Right cardiac atrium (tissue), 5 donors: ENCODE data around the gene LY86. TPM values are rescaled to one million over a fixed set of nuclear protein-coding genes. Genes with fewer than 3 reads are reported as not detected.
"Not testable (repeated sequence)": the region's sequence is repeated elsewhere in the genome, so short reads cannot be mapped to it uniquely, and the experiment has no call there.

Source experiments
- ATAC-seq, 2 donors: fragments of 200-7000 bp; cut with Tn5 transposase; one replicate each; pipeline versions ENCODE4 v1.8.0 to v1.9.1; 2020; ENCODE audit warnings: moderate library complexity in 2 of 2, mild to moderate bottlenecking in 1 of 2
- DNase-seq, 3 donors: peaks; one replicate each; pipeline ENCODE4 v3.0.0-alpha.2; 2020
- H3K27ac ChIP-seq: one replicate; pipeline ENCODE4 v1.5.1; 2013; ENCODE audit warnings: mild to moderate bottlenecking, low read length, control low read depth, moderate library complexity
- H3K27me3 ChIP-seq: one replicate; pipeline ENCODE4 v1.6.1; 2013; ENCODE audit not compliant: control insufficient read depth, insufficient read depth
- H3K4me1 ChIP-seq: one replicate; pipeline ENCODE4 v1.6.1; 2013; ENCODE audit warnings: low read length; ENCODE audit not compliant: control insufficient read depth, insufficient read depth
- H3K4me3 ChIP-seq: one replicate; pipeline ENCODE4 v1.5.1; 2013; ENCODE audit warnings: low read length, control low read depth
- H3K9me3 ChIP-seq: one replicate; pipeline ENCODE4 v1.6.1; 2013; ENCODE audit warnings: low read length; ENCODE audit not compliant: control insufficient read depth
- WGBS: extraction: QIAGEN DNeasy Blood & Tissue Kit; methylation state at CpG from one replicate; pipeline ENCODE4 v1.1.7; 2013; 5-methylcytosine and 5-hydroxymethylcytosine counted together
- intact Hi-C, 4 donors: fragments of 100-400 bp; cut with DNase I; formaldehyde crosslinking; loops; one replicate each; pipeline versions ENCODE4 v1.11.0 to v1.14.0; 2022 to 2023
- polyA plus RNA-seq: library from polyadenylated mRNA; stranded (reverse); fragments of 200-250 nt; gene quantifications from one replicate; pipeline ENCODE4 v1.2.3, GENCODE V29; 2013
- total RNA-seq, 4 donors: library from RNA; stranded (reverse); fragmentation: NEBNext Ultra II Directional; extraction: Animal tissue kit (Norgen Biotek cat#: 25700); gene quantifications; one replicate each; pipeline ENCODE4 v1.2.1, GENCODE V29; 2021
- donor health status: healthy with polysubstance abuse.
- donor health status: DM: no; HTN: yes; CAD: no.
- donor health status: DM: no; HTN: no; CAD: no.
- donor health status: DM: no; HTN: yes; CAD: no; lungs with severe emphysema.
- donor health status: DM: yes; HTN: yes; CAD: no.

Gene LY86
- total and polyA plus RNA-seq, 5 donors = 1.7 to 4.1 (median 2.3) TPM

GRCh38 chr6:6663421-6664135, 75.1 kb downstream of the LY86 start:
- Histone ChIP-seq H3K4me1 (peaks cover 6% of the 10 kb centered on the region), H3K4me3 (no peak overlapping the region), H3K9me3 (no peaks in the 10 kb centered on the region), H3K27me3 (no peaks in the 10 kb centered on the region), H3K27ac (no peak overlapping the region)
- DNase-seq = no peak
- intact Hi-C loops = no loop called here
- ATAC-seq = no peak
- 86% methylated on average over 10 of the region's 10 CpGs for WGBS

DNA sequence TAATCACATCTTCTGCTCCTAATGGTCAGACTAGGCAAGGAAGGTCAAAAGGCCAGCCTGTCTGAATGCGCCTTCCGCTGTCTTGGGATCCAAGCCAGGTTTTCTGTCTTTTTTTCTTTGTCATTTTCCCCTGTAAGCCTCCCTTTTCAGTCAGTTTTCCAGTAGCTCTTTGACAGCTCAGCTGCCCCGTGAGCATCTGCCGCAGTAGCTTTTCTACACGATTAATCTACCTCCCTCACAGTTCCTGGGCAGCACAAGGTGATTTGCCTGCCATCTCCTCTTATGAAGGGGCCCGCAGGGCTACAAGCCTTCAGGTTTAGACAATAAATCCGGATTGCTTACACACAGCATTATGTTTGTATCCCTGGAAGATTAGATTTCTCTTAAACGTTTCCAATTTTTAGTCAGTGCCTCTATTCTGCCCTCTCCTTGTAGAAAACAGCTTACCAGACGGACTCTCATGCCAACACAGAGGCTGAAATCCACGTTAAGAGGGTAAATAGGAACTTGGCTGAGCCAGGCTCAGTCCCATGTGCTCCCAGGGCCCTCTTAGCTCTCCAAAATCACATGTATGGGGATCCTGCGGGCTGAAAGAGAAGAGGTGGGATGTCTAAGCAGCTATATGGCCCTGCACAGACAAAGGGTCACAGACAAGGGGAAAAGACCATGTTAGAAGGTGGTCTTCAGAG, 77.2 kb downstream of the LY86 start:
- whole genome bisulfite sequencing = 57% methylated on average over 11 of the region's 11 CpGs

DNA sequence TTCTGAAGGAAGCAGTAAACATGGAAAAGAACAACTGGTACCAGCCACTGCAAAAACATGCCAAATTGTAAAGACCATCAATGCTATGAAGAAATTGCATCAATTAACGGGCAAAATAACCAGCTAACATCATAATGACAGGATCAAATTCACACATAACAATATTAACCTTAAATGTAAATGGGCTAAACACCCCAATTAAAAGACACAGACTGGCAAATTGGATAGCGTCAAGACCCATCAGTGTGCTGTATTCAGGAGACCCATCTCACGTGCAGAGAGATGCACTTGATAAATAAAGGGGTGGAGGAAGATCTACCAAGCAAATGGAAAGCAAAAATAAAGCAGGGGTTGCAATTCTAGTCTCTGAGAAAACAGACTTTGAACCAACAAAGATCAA, 81.6 kb downstream of the LY86 start:
- not testable (repeated sequence) for ATAC-seq
- intact Hi-C loops = loop anchor here in 2 of 4 donors (10.0 kb wide), 2 partner anchors 235 to 945 kb away; no protein-coding TSS in a partner anchor

More for the DNA sequence above, 77.2 kb downstream of the LY86 start:
- DNase-seq = no peak
- Histone ChIP-seq H3K4me1 (peaks cover 6% of the 10 kb centered on the region), H3K4me3 (no peak overlapping the region), H3K27ac (no peak overlapping the region), H3K9me3 (no peaks in the 10 kb centered on the region), H3K27me3 (no peaks in the 10 kb centered on the region)
- intact Hi-C loops = no loop called here
- ATAC-seq = peak in 1 of 2 donors; percentile 37

GRCh38 chr6:6674872-6675271, 86.4 kb downstream of the LY86 start:
- H3K9me3 ChIP-seq = no peaks in the 10 kb centered on the region
- H3K27me3 ChIP-seq = no peaks in the 10 kb centered on the region
- WGBS = 52% methylated on average over 4 of the region's 4 CpGs
- H3K4me1 ChIP-seq = peaks cover 3% of the 10 kb centered on the region
- ATAC-seq (no peak), DNase-seq (no peak)
- H3K4me3 ChIP-seq = no peak overlapping the region
- H3K27ac ChIP-seq = no peak overlapping the region
- intact Hi-C loops = loop anchor here (5.0 to 10.0 kb wide), 4 partner anchors 230 to 940 kb away; no protein-coding TSS in a partner anchor

More for the DNA sequence above, 81.6 kb downstream of the LY86 start:
- not testable (repeated sequence) for H3K4me1 ChIP-seq, H3K9me3 ChIP-seq, H3K27ac ChIP-seq, DNase-seq, H3K27me3 ChIP-seq, H3K4me3 ChIP-seq
- WGBS = 93% methylated on average over 3 of the region's 3 CpGs

DNA sequence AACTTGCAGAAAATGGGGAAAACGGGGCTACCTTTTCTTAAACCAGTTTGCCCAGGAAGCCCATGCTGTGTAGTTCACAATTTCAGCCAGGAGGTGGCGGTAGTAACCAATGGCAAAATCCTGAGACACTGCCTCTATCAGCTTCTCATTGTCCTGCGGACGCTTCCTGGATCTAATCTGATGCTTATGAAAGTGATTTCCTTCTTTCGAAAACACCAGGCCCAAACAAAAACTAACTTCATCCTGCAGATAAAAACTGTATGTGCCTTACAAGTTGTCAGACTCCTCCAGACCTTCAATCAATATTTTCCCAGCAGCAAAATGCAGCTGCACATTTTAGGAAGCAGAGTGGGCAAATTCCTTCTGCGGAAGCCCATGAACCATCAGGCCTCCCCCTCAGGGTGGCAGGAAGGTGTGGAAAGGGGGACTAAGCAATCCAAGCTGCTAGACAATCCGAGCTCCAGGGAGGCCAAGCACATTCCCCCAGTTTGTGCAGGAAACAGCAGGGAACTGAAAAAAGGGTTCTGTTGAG, 88.5 kb downstream of the LY86 start:
- Histone ChIP-seq H3K27me3 (no peaks in the 10 kb centered on the region), H3K4me3 (no peak overlapping the region), H3K27ac (peak overlapping the region; percentile 90), H3K9me3 (no peaks in the 10 kb centered on the region), H3K4me1 (peaks cover 3% of the 10 kb centered on the region)
- intact Hi-C loops = loop anchor here (5.0 to 10.0 kb wide), 4 partner anchors 228 to 938 kb away; no protein-coding TSS in a partner anchor
- DNase-seq (peak; percentile 65 to 85 (median 76)), ATAC-seq (peak; percentile 76 to 90)
- 15% methylated on average over 7 of the region's 7 CpGs for WGBS

DNA sequence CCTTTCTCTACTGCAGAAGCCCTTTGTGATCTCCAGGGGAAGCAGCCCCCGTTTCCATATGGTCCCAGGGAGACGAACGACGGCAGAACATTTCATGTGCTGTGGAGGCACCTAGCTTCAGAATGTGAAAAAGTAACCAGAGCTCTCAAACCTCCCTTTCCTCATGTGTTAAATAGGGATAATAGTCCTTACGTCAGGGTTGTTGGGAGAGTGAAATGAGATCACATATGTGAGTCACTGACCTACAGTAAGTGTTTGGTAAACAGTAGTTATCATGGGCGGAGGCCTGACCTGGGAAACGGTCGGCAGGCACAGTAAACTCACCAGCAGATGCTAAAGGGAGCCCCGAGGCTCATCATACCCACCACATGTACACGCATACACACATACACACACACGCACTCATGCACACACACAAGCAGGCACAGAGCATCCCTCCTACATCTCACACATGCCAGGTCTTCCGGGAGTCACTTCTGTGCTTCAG, 89.7 kb downstream of the LY86 start:
- ATAC-seq (peak in 1 of 2 donors; percentile 33), DNase-seq (no peak)
- no peak overlapping the region for H3K27ac ChIP-seq
- intact Hi-C loops = loop anchor here (5.0 to 10.0 kb wide), 4 partner anchors 227 to 937 kb away; no protein-coding TSS in a partner anchor
- H3K9me3 ChIP-seq = no peaks in the 10 kb centered on the region
- H3K4me3 ChIP-seq = no peak overlapping the region
- H3K27me3 ChIP-seq = no peaks in the 10 kb centered on the region
- WGBS = 77% methylated on average over 12 of the region's 12 CpGs
- H3K4me1 ChIP-seq = peaks cover 6% of the 10 kb centered on the region

GRCh38 chr6:6678811-6679210, 90.3 kb downstream of the LY86 start:
- H3K4me3 ChIP-seq = no peak overlapping the region
- 80% methylated on average over 11 of the region's 11 CpGs for WGBS
- DNase-seq (no peak), ATAC-seq (no peak)
- intact Hi-C loops = loop anchor here (5.0 to 10.0 kb wide), 4 partner anchors 226 to 936 kb away; no protein-coding TSS in a partner anchor
- H3K4me1 ChIP-seq = peaks cover 6% of the 10 kb centered on the region
- H3K9me3 ChIP-seq = no peaks in the 10 kb centered on the region
- H3K27ac ChIP-seq = no peak overlapping the region
- H3K27me3 ChIP-seq = no peaks in the 10 kb centered on the region

DNA sequence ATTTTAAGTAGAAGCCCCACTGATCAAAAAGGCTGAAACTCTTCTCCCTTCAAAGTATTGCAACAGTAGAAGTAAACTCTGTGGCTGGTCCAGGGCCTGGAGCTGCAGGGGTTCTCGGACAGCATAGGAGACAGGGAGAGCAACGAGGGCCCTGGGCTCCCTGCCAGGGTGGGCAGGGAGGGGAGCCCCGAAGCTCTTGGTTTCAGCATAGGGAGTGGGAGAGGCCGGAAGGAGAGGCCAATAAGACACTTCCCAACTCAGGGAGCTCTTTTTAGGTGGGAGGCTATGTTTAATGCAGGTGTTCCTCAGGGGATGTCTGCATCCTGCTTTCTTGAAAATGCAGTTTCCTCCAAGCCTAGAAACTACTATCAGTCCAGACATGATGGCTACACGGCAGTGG, 91.1 kb downstream of the LY86 start:
- intact Hi-C loops = loop anchor here (5.0 to 10.0 kb wide), 4 partner anchors 225 to 935 kb away; no protein-coding TSS in a partner anchor
- H3K4me1 ChIP-seq = peaks cover 6% of the 10 kb centered on the region
- ATAC-seq (no peak), DNase-seq (no peak)
- no peaks in the 10 kb centered on the region for H3K9me3 ChIP-seq
- 55% methylated on average over 5 of the region's 5 CpGs for WGBS
- no peak overlapping the region for H3K27ac ChIP-seq
- no peaks in the 10 kb centered on the region for H3K27me3 ChIP-seq
- H3K4me3 ChIP-seq = no peak overlapping the region

GRCh38 chr6:6680526-6680925, 92.0 kb downstream of the LY86 start:
- Histone ChIP-seq H3K4me1 (peaks cover 6% of the 10 kb centered on the region), H3K4me3 (no peak overlapping the region), H3K27me3 (no peaks in the 10 kb centered on the region), H3K27ac (no peak overlapping the region), H3K9me3 (no peaks in the 10 kb centered on the region)
- no peak for ATAC-seq
- intact Hi-C loops = no loop called here
- DNase-seq = no peak

- DNase-seq = no peak
- H3K27me3 ChIP-seq = no peaks in the 10 kb centered on the region
- H3K4me1 ChIP-seq = peaks cover 6% of the 10 kb centered on the region
- 87% methylated on average over 11 of the region's 11 CpGs for WGBS
- H3K4me3 ChIP-seq = no peak overlapping the region
- ATAC-seq = no peak
- no peaks in the 10 kb centered on the region for H3K9me3 ChIP-seq
- H3K27ac ChIP-seq = no peak overlapping the region
- intact Hi-C loops = no loop called here
Measured at GRCh38 chr6:6681075-6681849, 92.7 kb downstream of the LY86 start.
